ENCODE measurements around the gene AXIN2.

Gene AXIN2

GRCh38 chr17:65572581-65573281, 11.3 kb upstream of the AXIN2 start:
- H3K9me3 ChIP-seq (ENCODE audit: low read length): no peaks in the 10 kb centered on the region
- H3K9me2 ChIP-seq (ENCODE audit: low read depth, low read length): no peaks in the 10 kb centered on the region
- H4K20me1 ChIP-seq (ENCODE audit: insufficient read depth, low read length): no peaks in the 10 kb centered on the region
- no peaks in the 10 kb centered on the region for H3F3A ChIP-seq (ENCODE audit: insufficient read depth, low read length)
- TF ChIP-seq EZH2 (IDR thresholded peaks at IDR 0.05; ENCODE audit: borderline replicate concordance, low read length): no peak
- TF ChIP-seq CTCF (IDR thresholded peaks at IDR 0.05; ENCODE audit: low read length): no peak
- no peaks in the 10 kb centered on the region for H3K79me2 ChIP-seq (ENCODE audit: insufficient read depth, low read length)
- no peak overlapping the region for H3K9ac ChIP-seq (ENCODE audit: low read length)
- no peak overlapping the region for H3K27ac ChIP-seq (ENCODE audit: low read depth, low read length, poor library complexity, severe bottlenecking)
- no peak overlapping the region for H2AFZ ChIP-seq (ENCODE audit: low read length)
- no peaks in the 10 kb centered on the region for H3K36me3 ChIP-seq (ENCODE audit: insufficient read depth, low read length)
- H3K4me2 ChIP-seq (ENCODE audit: low read length): no peak overlapping the region
- no peaks in the 10 kb centered on the region for H3K4me1 ChIP-seq (ENCODE audit: insufficient read depth, low read length, severe bottlenecking)
- H3K27me3 ChIP-seq (ENCODE audit: insufficient read depth, low read length): no peaks in the 10 kb centered on the region; the same call in 1 of the 2 replicates
- H3K4me3 ChIP-seq (ENCODE audit: low read depth, low read length, poor library complexity, severe bottlenecking): no peak overlapping the region

GRCh38 chr17:65572186-65572580, 10.7 kb upstream of the AXIN2 start:
- no peaks in the 10 kb centered on the region for H3F3A ChIP-seq (ENCODE audit: insufficient read depth, low read length)
- no peak overlapping the region for H3K27ac ChIP-seq (ENCODE audit: low read depth, low read length, poor library complexity, severe bottlenecking)
- H3K79me2 ChIP-seq (ENCODE audit: insufficient read depth, low read length): no peaks in the 10 kb centered on the region
- H2AFZ ChIP-seq (ENCODE audit: low read length): no peak overlapping the region
- H3K36me3 ChIP-seq (ENCODE audit: insufficient read depth, low read length): no peaks in the 10 kb centered on the region
- H3K9ac ChIP-seq (ENCODE audit: low read length): no peak overlapping the region
- H3K4me1 ChIP-seq (ENCODE audit: insufficient read depth, low read length, severe bottlenecking): no peaks in the 10 kb centered on the region
- no peaks in the 10 kb centered on the region; the same call in 1 of the 2 replicates for H3K27me3 ChIP-seq (ENCODE audit: insufficient read depth, low read length)
- no peaks in the 10 kb centered on the region for H3K9me2 ChIP-seq (ENCODE audit: low read depth, low read length)
- H3K4me3 ChIP-seq (ENCODE audit: low read depth, low read length, poor library complexity, severe bottlenecking): no peak overlapping the region
- no peak overlapping the region for H3K4me2 ChIP-seq (ENCODE audit: low read length)
- no peaks in the 10 kb centered on the region for H3K9me3 ChIP-seq (ENCODE audit: low read length)
- no peak for TF ChIP-seq EZH2 (IDR thresholded peaks at IDR 0.05; ENCODE audit: borderline replicate concordance, low read length)
- TF ChIP-seq CTCF (IDR thresholded peaks at IDR 0.05; ENCODE audit: low read length): no peak
- no peaks in the 10 kb centered on the region for H4K20me1 ChIP-seq (ENCODE audit: insufficient read depth, low read length)

GRCh38 chr17:65568918-65569317, 7.5 kb upstream of the AXIN2 start:
- H3K27me3 ChIP-seq (ENCODE audit: insufficient read depth, low read length): no peaks in the 10 kb centered on the region; the same call in 1 of the 2 replicates
- H2AFZ ChIP-seq (ENCODE audit: low read length): no peak overlapping the region
- no peak overlapping the region for H3K9ac ChIP-seq (ENCODE audit: low read length)
- no peaks in the 10 kb centered on the region for H3F3A ChIP-seq (ENCODE audit: insufficient read depth, low read length)
- H3K4me1 ChIP-seq (ENCODE audit: insufficient read depth, low read length, severe bottlenecking): no peaks in the 10 kb centered on the region
- H3K36me3 ChIP-seq (ENCODE audit: insufficient read depth, low read length): no peaks in the 10 kb centered on the region
- no peaks in the 10 kb centered on the region for H3K9me2 ChIP-seq (ENCODE audit: low read depth, low read length)
- no peaks in the 10 kb centered on the region for H3K79me2 ChIP-seq (ENCODE audit: insufficient read depth, low read length)
- no peaks in the 10 kb centered on the region for H3K9me3 ChIP-seq (ENCODE audit: low read length)
- no peak overlapping the region for H3K4me3 ChIP-seq (ENCODE audit: low read depth, low read length, poor library complexity, severe bottlenecking)
- no peak overlapping the region for H3K27ac ChIP-seq (ENCODE audit: low read depth, low read length, poor library complexity, severe bottlenecking)
- H3K4me2 ChIP-seq (ENCODE audit: low read length): no peak overlapping the region
- TF ChIP-seq EZH2 (IDR thresholded peaks at IDR 0.05; ENCODE audit: borderline replicate concordance, low read length) (no peak), CTCF (IDR thresholded peaks at IDR 0.05; ENCODE audit: low read length) (no peak)
- H4K20me1 ChIP-seq (ENCODE audit: insufficient read depth, low read length): no peaks in the 10 kb centered on the region

All from OCI-LY1 (cell line).